Measurements from ENCODE around the gene PHPT1. TPM values are rescaled to one million over a fixed set of nuclear protein-coding genes. Genes with fewer than 3 reads are reported as not detected.

The PHPT1 gene
- total and polyA plus RNA-seq, 2 donors from 2014 or later = 108 to 283 TPM

GRCh38 chr9:136862849-136863622 lies 13.8 kb downstream of the PHPT1 start:
- Histone ChIP-seq H3K4me3 (ENCODE audit: low read length in 3 of 3) (no peak overlapping the region), H3K36me3 (ENCODE audit: control insufficient read depth in 2 of 3, insufficient read depth in 3 of 3, low read length in 3 of 3) (peaks cover 0 to 23% (median 12%) of the 10 kb centered on the region in 3 donors), H3K27ac (ENCODE audit: low read depth in 2 of 2, low read length in 2 of 2) (no peak overlapping the region), H3K27me3 (ENCODE audit: control insufficient read depth, insufficient read depth, low read length) (no peaks in the 10 kb centered on the region), H3K4me1 (ENCODE audit: control insufficient read depth in 2 of 3, insufficient read depth in 2 of 3, low read depth in 1 of 3, low read length in 3 of 3) (peaks cover 0 to 20% (median 15%) of the 10 kb centered on the region in 3 donors), H3K9me3 (ENCODE audit: control insufficient read depth in 2 of 3, insufficient read depth in 1 of 3, low read length in 3 of 3) (no peaks in the 10 kb centered on the region), H3K9ac (ENCODE audit: low read length in 3 of 3) (no peak overlapping the region)
- TF ChIP-seq CTCF (IDR thresholded peaks at IDR 0.05; ENCODE audit: borderline replicate concordance, extremely low read depth, insufficient read depth) = no peak
- DNase-seq (peak in 1 of 5 donors; percentile 64), FAIRE-seq (no peak)
- intact Hi-C loops (cut with DNase I) = no loop called here

GRCh38 chr9:136863623-136864273 lies 14.5 kb downstream of the PHPT1 start:
- peak overlapping the region in 1 of 2 donors; percentile 23 for H3K27ac ChIP-seq (ENCODE audit: low read depth in 2 of 2, low read length in 2 of 2)

GRCh38 chr9:136865041-136865767 lies 16.0 kb downstream of the PHPT1 start:
- no peak overlapping the region for H3K27ac ChIP-seq (ENCODE audit: low read depth in 2 of 2, low read length in 2 of 2)
- H3K4me1 ChIP-seq (ENCODE audit: control insufficient read depth in 2 of 3, insufficient read depth in 2 of 3, low read depth in 1 of 3, low read length in 3 of 3) = peaks cover 0 to 16% (median 12%) of the 10 kb centered on the region in 3 donors
- no peaks in the 10 kb centered on the region for H3K9me3 ChIP-seq (ENCODE audit: control insufficient read depth in 2 of 3, insufficient read depth in 1 of 3, low read length in 3 of 3)
- no peak for FAIRE-seq
- peak overlapping the region; percentile 36 to 72 (median 55) for H3K4me3 ChIP-seq (ENCODE audit: low read length in 3 of 3)
- H3K27me3 ChIP-seq (ENCODE audit: control insufficient read depth, insufficient read depth, low read length) = no peaks in the 10 kb centered on the region
- no peak for TF ChIP-seq CTCF (IDR thresholded peaks at IDR 0.05; ENCODE audit: borderline replicate concordance, extremely low read depth, insufficient read depth)
- peaks cover 0 to 23% (median 12%) of the 10 kb centered on the region in 3 donors for H3K36me3 ChIP-seq (ENCODE audit: control insufficient read depth in 2 of 3, insufficient read depth in 3 of 3, low read length in 3 of 3)
- intact Hi-C loops (cut with DNase I) = no loop called here
- no peak for DNase-seq
- H3K9ac ChIP-seq (ENCODE audit: low read length in 3 of 3) = peak overlapping the region in 2 of 3 donors; percentile 55 to 77

More at GRCh38 chr9:136863623-136864273, 14.5 kb downstream of the PHPT1 start:
- Histone ChIP-seq H3K4me1 (ENCODE audit: control insufficient read depth in 2 of 3, insufficient read depth in 2 of 3, low read depth in 1 of 3, low read length in 3 of 3) (peaks cover 0 to 20% (median 15%) of the 10 kb centered on the region in 3 donors), H3K36me3 (ENCODE audit: control insufficient read depth in 2 of 3, insufficient read depth in 3 of 3, low read length in 3 of 3) (peaks cover 0 to 23% (median 12%) of the 10 kb centered on the region in 3 donors), H3K9ac (ENCODE audit: low read length in 3 of 3) (peak overlapping the region in 1 of 3 donors; percentile 12), H3K27me3 (ENCODE audit: control insufficient read depth, insufficient read depth, low read length) (no peaks in the 10 kb centered on the region), H3K4me3 (ENCODE audit: low read length in 3 of 3) (no peak overlapping the region), H3K9me3 (ENCODE audit: control insufficient read depth in 2 of 3, insufficient read depth in 1 of 3, low read length in 3 of 3) (no peaks in the 10 kb centered on the region)
- intact Hi-C loops (cut with DNase I) = no loop called here
- DNase-seq = peak in 1 of 5 donors; percentile 67
- FAIRE-seq = no peak
- no peak for TF ChIP-seq CTCF (IDR thresholded peaks at IDR 0.05; ENCODE audit: borderline replicate concordance, extremely low read depth, insufficient read depth)
